GM12878 (cell line): Measurements from ENCODE around the gene PRKRIP1. TPM values are rescaled to one million over a fixed set of nuclear protein-coding genes. Genes with fewer than 3 reads are reported as not detected.

Experiments used
- BACH1 ChIP-seq: fragments of 450-650 bp; IDR thresholded peaks from 2 replicates; pipeline ENCODE4 v1.6.1; 2017; ENCODE audit warnings: mild to moderate bottlenecking, borderline replicate concordance
- BCL11A ChIP-seq: IDR thresholded peaks from 2 replicates; pipeline ENCODE4 v1.6.1; 2011; ENCODE audit warnings: low read depth, low read length
- BHLHE40 ChIP-seq, 2 experiments: fragments of 450-650 bp in 1 of 2; IDR thresholded peaks; 2 replicates each; pipeline ENCODE4 v1.6.1; 2011 to 2017; ENCODE audit warnings: low read depth in 2 of 2, borderline replicate concordance in 1 of 2, improper control_type of control experiment in 1 of 2, low read length in 1 of 2, mild to moderate bottlenecking in 1 of 2
- CBFB ChIP-seq: IDR thresholded peaks from 2 replicates; pipeline ENCODE4 v1.6.1; 2016; ENCODE audit warnings: antibody characterized with exemption, low read depth
- CREM ChIP-seq: IDR thresholded peaks from 2 replicates; pipeline ENCODE4 v1.6.1; 2014; ENCODE audit warnings: antibody characterized with exemption, low read depth
- DPF2 ChIP-seq: fragments of 450-650 bp; IDR thresholded peaks from 2 replicates; pipeline ENCODE4 v1.6.1; 2017; ENCODE audit warnings: mild to moderate bottlenecking
- EED ChIP-seq: sonication (generic); IDR thresholded peaks from 2 replicates; pipeline ENCODE4 v1.6.1; 2016; ENCODE audit warnings: antibody characterized with exemption, low read depth
- FOXM1 ChIP-seq: IDR thresholded peaks from 2 replicates; pipeline ENCODE4 v1.6.1; 2012; ENCODE audit warnings: low read depth, mild to moderate bottlenecking, inconsistent platforms, low read length, moderate library complexity
- HDGF ChIP-seq: fragments of 450-650 bp; IDR thresholded peaks from 2 replicates; pipeline ENCODE4 v1.6.1; 2016; ENCODE audit warnings: antibody characterized with exemption
- IKZF2 ChIP-seq, 2 experiments: fragments of 450-650 bp; IDR thresholded peaks; 2 replicates each; pipeline ENCODE4 v1.6.1; 2017; ENCODE audit warnings: mild to moderate bottlenecking in 2 of 2, moderate library complexity in 2 of 2
- JUNB ChIP-seq: IDR thresholded peaks from 2 replicates; pipeline ENCODE4 v1.6.1; 2016; ENCODE audit warnings: antibody characterized with exemption, mild to moderate bottlenecking
- MEF2A ChIP-seq: IDR thresholded peaks from 2 replicates; pipeline ENCODE4 v1.6.1; 2011; ENCODE audit warnings: low read depth, mild to moderate bottlenecking, low read length, moderate library complexity; ENCODE audit not compliant: insufficient read depth
- MEF2B ChIP-seq: fragments of 450-650 bp; IDR thresholded peaks from 2 replicates; pipeline ENCODE4 v1.6.1; 2018; ENCODE audit warnings: mild to moderate bottlenecking, moderate library complexity; ENCODE audit not compliant: partially characterized antibody, poor library complexity, severe bottlenecking
- MTA2 ChIP-seq: fragments of 450-650 bp; IDR thresholded peaks from 2 replicates; pipeline ENCODE4 v1.6.1; 2016; ENCODE audit warnings: low read depth, mild to moderate bottlenecking, moderate library complexity
- MTA3 ChIP-seq: IDR thresholded peaks from 2 replicates; pipeline ENCODE4 v1.6.1; 2012; ENCODE audit warnings: low read length, inconsistent platforms, borderline replicate concordance
- PML ChIP-seq: IDR thresholded peaks from 2 replicates; pipeline ENCODE4 v1.6.1; 2012; ENCODE audit warnings: low read length, inconsistent platforms
- RAD51 ChIP-seq: fragments of 450-650 bp; IDR thresholded peaks from 2 replicates; pipeline ENCODE4 v1.6.1; 2016; ENCODE audit warnings: moderate library complexity, mild to moderate bottlenecking, inconsistent platforms
- SMARCA5 ChIP-seq: fragments of 450-650 bp; IDR thresholded peaks from 2 replicates; pipeline ENCODE4 v1.6.1; 2017; ENCODE audit warnings: mild to moderate bottlenecking
- YY1 ChIP-seq: IDR thresholded peaks from 2 replicates; pipeline ENCODE4 v1.6.1; 2011; ENCODE audit warnings: low read depth, mild to moderate bottlenecking, low read length
- ZNF217 ChIP-seq: fragments of 450-650 bp; IDR thresholded peaks from 2 replicates; pipeline ENCODE4 v1.6.1; 2017; ENCODE audit warnings: antibody characterized with exemption, mild to moderate bottlenecking
- polyA plus RNA-seq, 11 experiments: library from polyadenylated mRNA; depleted of rRNA in 4 of 11; unstranded in 6 of 11; stranded (reverse) in 5 of 11; fragments of >200 nt; fragmentation: Nextera tagmentation in 4 of 11; fragmentation: Illumina TruSeq in 1 of 11; extraction: Ambion mirVana in 4 of 11; extraction: Trizol in 1 of 11; gene quantifications; 1 replicate in 1 of 11; 2 replicates in 10 of 11; pipeline versions ENCODE4 v1.2.1 to v1.2.3, GENCODE V29; 2011 to 2016; ENCODE audit warnings: inconsistent platforms in 2 of 11, missing spikeins in 2 of 11, low read depth in 1 of 11
- total RNA-seq, 4 experiments: library from RNA; depleted of rRNA in 3 of 4; stranded (reverse); fragments of >200 nt in 3 of 4; fragmentation: Illumina TruSeq in 1 of 4; extraction: Trizol in 1 of 4; gene quantifications; 2 replicates each; pipeline versions ENCODE4 v1.2.1 to v1.2.3, GENCODE V29; 2013 to 2021
- TF ChIP-seq, protein P1 (sequence below): fragments of 450-650 bp; IDR thresholded peaks from 2 replicates; pipeline ENCODE4 v1.6.1; 2017; ENCODE audit warnings: mild to moderate bottlenecking, low read depth, inconsistent platforms; ENCODE audit not compliant: poor library complexity, severe bottlenecking
- TF ChIP-seq, protein P2 (sequence below): IDR thresholded peaks from 2 replicates; pipeline ENCODE4 v1.6.1; 2011; ENCODE audit warnings: borderline replicate concordance, low read depth, mild to moderate bottlenecking, moderate library complexity, mixed read lengths, low read length; ENCODE audit not compliant: insufficient read depth; ENCODE audit errors: extremely low read length
- TF ChIP-seq, protein P3 (sequence below): fragments of 450-650 bp; IDR thresholded peaks from 2 replicates; pipeline ENCODE4 v1.6.1; 2017; ENCODE audit warnings: mild to moderate bottlenecking, moderate library complexity

Gene PRKRIP1
- total and polyA plus RNA-seq, 10 of the 15 experiments (the other 5 are each of a cell fraction or from before 2014, with no cell fraction given): 17.0 to 38.4 (median 25.5) TPM

DNA sequence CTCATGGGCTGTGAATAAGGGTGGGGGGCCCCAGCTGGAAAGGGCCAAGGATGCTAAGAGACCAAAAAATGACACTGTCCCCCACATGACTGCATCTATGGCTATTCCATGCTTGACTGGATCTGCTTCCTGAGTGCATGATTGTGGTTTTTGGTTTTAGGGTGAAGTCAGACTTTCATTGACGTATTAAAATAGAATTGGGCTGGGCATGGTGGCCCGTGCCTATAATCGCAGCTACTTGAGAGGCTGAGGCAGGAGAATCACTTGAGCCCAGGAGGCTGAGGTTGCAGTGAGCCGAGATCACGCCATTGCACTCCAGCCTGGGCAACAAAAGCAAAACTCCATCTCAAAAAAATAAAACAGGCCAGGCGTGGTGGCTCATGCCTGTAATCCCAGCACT, 12.4 kb downstream of the PRKRIP1 start (continued):
- TF ChIP-seq, protein P1, sequence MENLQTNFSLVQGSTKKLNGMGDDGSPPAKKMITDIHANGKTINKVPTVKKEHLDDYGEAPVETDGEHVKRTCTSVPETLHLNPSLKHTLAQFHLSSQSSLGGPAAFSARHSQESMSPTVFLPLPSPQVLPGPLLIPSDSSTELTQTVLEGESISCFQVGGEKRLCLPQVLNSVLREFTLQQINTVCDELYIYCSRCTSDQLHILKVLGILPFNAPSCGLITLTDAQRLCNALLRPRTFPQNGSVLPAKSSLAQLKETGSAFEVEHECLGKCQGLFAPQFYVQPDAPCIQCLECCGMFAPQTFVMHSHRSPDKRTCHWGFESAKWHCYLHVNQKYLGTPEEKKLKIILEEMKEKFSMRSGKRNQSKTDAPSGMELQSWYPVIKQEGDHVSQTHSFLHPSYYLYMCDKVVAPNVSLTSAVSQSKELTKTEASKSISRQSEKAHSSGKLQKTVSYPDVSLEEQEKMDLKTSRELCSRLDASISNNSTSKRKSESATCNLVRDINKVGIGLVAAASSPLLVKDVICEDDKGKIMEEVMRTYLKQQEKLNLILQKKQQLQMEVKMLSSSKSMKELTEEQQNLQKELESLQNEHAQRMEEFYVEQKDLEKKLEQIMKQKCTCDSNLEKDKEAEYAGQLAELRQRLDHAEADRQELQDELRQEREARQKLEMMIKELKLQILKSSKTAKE: peak; percentile 86
- TF ChIP-seq IKZF2 (IDR thresholded peaks at IDR 0.05): peak; percentile 88 to 90
- 0 out of 2 replicates have a peak, but pooled peaks have one; percentile 14 for TF ChIP-seq BACH1
- peak; percentile 75 for TF ChIP-seq MTA2
- TF ChIP-seq MEF2A: peak; percentile 76
- TF ChIP-seq RAD51: peak; percentile 73; the same call in 1 of the 2 replicates
- TF ChIP-seq HDGF: peak; percentile 78; the same call in 1 of the 2 replicates
- peak; percentile 69 for TF ChIP-seq MEF2B
- TF ChIP-seq YY1: 0 out of 2 replicates have a peak, but pooled peaks have one; percentile 24
- peak; percentile 81 for TF ChIP-seq DPF2
- peak; percentile 77; the same call in 1 of the 2 replicates for TF ChIP-seq ZNF217
- peak; percentile 95 for TF ChIP-seq CBFB
- TF ChIP-seq, protein P2, sequence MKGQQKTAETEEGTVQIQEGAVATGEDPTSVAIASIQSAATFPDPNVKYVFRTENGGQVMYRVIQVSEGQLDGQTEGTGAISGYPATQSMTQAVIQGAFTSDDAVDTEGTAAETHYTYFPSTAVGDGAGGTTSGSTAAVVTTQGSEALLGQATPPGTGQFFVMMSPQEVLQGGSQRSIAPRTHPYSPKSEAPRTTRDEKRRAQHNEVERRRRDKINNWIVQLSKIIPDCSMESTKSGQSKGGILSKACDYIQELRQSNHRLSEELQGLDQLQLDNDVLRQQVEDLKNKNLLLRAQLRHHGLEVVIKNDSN: peak; percentile 60
- TF ChIP-seq EED: peak; percentile 89
- TF ChIP-seq JUNB: peak; percentile 68
- TF ChIP-seq BHLHE40 (IDR thresholded peaks at IDR 0.05; ENCODE audit: borderline replicate concordance in 1 of 2, low read depth in 2 of 2, low read length in 1 of 2): peak; percentile 76 to 95
- 0 out of 2 replicates have a peak, but pooled peaks have one; percentile 60 for TF ChIP-seq MTA3
- peak; percentile 62 for TF ChIP-seq BCL11A
- TF ChIP-seq, protein P3, sequence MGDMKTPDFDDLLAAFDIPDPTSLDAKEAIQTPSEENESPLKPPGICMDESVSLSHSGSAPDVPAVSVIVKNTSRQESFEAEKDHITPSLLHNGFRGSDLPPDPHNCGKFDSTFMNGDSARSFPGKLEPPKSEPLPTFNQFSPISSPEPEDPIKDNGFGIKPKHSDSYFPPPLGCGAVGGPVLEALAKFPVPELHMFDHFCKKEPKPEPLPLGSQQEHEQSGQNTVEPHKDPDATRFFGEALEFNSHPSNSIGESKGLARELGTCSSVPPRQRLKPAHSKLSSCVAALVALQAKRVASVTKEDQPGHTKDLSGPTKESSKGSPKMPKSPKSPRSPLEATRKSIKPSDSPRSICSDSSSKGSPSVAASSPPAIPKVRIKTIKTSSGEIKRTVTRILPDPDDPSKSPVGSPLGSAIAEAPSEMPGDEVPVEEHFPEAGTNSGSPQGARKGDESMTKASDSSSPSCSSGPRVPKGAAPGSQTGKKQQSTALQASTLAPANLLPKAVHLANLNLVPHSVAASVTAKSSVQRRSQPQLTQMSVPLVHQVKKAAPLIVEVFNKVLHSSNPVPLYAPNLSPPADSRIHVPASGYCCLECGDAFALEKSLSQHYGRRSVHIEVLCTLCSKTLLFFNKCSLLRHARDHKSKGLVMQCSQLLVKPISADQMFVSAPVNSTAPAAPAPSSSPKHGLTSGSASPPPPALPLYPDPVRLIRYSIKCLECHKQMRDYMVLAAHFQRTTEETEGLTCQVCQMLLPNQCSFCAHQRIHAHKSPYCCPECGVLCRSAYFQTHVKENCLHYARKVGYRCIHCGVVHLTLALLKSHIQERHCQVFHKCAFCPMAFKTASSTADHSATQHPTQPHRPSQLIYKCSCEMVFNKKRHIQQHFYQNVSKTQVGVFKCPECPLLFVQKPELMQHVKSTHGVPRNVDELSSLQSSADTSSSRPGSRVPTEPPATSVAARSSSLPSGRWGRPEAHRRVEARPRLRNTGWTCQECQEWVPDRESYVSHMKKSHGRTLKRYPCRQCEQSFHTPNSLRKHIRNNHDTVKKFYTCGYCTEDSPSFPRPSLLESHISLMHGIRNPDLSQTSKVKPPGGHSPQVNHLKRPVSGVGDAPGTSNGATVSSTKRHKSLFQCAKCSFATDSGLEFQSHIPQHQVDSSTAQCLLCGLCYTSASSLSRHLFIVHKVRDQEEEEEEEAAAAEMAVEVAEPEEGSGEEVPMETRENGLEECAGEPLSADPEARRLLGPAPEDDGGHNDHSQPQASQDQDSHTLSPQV: peak; percentile 12; the same call in 1 of the 2 replicates
- peak; percentile 50 for TF ChIP-seq SMARCA5
- TF ChIP-seq CREM: peak; percentile 92
- peak; percentile 35; the same call in 1 of the 2 replicates for TF ChIP-seq PML
- TF ChIP-seq FOXM1: peak; percentile 67; the same call in 1 of the 2 replicates
